ENCODE results near the gene BAHCC1.

- no peak for TF ChIP-seq CTCF (IDR thresholded peaks at IDR 0.05; ENCODE audit: low read depth, low read length)
- TF ChIP-seq EZH2phosphoT487 (IDR thresholded peaks at IDR 0.05; ENCODE audit: low read depth), result no peak
Observed at GRCh38 chr17:81458628-81459027, 63.4 kb downstream of the BAHCC1 start.

Measured in OCI-LY3 (cell line).